Colonic mucosa (tissue), 4 donors: Measurements from ENCODE around the gene THAP6. TPM values are rescaled to one million over a fixed set of nuclear protein-coding genes. Genes with fewer than 3 reads are reported as not detected.
"Not testable (repeated sequence)": the region's sequence is repeated elsewhere in the genome, so short reads cannot be mapped to it uniquely, and the experiment has no call there.

Experiments
- DNase-seq: peaks from one replicate; pipeline ENCODE4 v3.0.0-alpha.2; 2020
- H3K27ac ChIP-seq: fragments of 200-600 bp; one replicate; pipeline ENCODE4 v1.8.0; 2021
- H3K27me3 ChIP-seq: fragments of 200-600 bp; one replicate; pipeline ENCODE4 v1.8.0; 2021
- H3K36me3 ChIP-seq: fragments of 200-600 bp; one replicate; pipeline ENCODE4 v1.8.0; 2021
- H3K4me1 ChIP-seq: fragments of 200-600 bp; one replicate; pipeline ENCODE4 v1.8.0; 2021; ENCODE audit warnings: mild to moderate bottlenecking
- H3K4me3 ChIP-seq: fragments of 200-600 bp; one replicate; pipeline ENCODE4 v1.8.0; 2021
- H3K9ac ChIP-seq, 2 donors: one replicate each; pipeline ENCODE4 v1.7.0; 2013; ENCODE audit warnings: control low read depth in 2 of 2, low read depth in 2 of 2, low read length in 2 of 2
- H3K9me3 ChIP-seq: fragments of 200-600 bp; one replicate; pipeline ENCODE4 v1.8.0; 2021
- CTCF ChIP-seq: fragments of 200-600 bp; IDR thresholded peaks from one replicate; pipeline ENCODE4 v1.8.0; 2022; ENCODE audit warnings: antibody characterized with exemption, mild to moderate bottlenecking
- intact Hi-C: fragments of 100-400 bp; cut with DNase I; formaldehyde crosslinking; loops from one replicate; pipeline ENCODE4 v1.14.1; 2022
- total RNA-seq, 2 donors: library from RNA; stranded (reverse); fragmentation: NEBNext Ultra II Directional in 1 of 2; extraction: Animal tissue kit (Norgen Biotek cat#: 25700) in 1 of 2; gene quantifications; one replicate each; pipeline ENCODE4 v1.2.1, GENCODE V29; 2021
- donor health status: healthy.
- donor health status: DM: no; HTN: no; CAD: no.
- donor health status: DM: no; HTN: no; CAD: no.

THAP6 gene
- total RNA-seq, 2 donors from 2014 or later = 11.0 to 13.2 TPM

- Histone ChIP-seq H3K9me3 (no peaks in the 10 kb centered on the region), H3K27ac (no peak overlapping the region), H3K9ac (no peak overlapping the region), H3K27me3 (no peaks in the 10 kb centered on the region), H3K36me3 (no peaks in the 10 kb centered on the region), H3K4me3 (no peak overlapping the region), H3K4me1 (no peaks in the 10 kb centered on the region)
- DNase-seq = no peak
- TF ChIP-seq CTCF = no peak
- intact Hi-C loops = no loop called here
Measured at GRCh38 chr4:75542824-75543223, 28.6 kb downstream of the THAP6 start.

GRCh38 chr4:75544220-75544619, 29.9 kb downstream of the THAP6 start:
- H3K9ac ChIP-seq, DNase-seq, H3K27me3 ChIP-seq, H3K9me3 ChIP-seq, H3K27ac ChIP-seq, H3K36me3 ChIP-seq, H3K4me1 ChIP-seq, intact Hi-C loops, H3K4me3 ChIP-seq: not testable (repeated sequence)

GRCh38 chr4:75544870-75545269, 30.6 kb downstream of the THAP6 start:
- H3K27me3 ChIP-seq = no peaks in the 10 kb centered on the region
- TF ChIP-seq CTCF = no peak
- no peaks in the 10 kb centered on the region for H3K9me3 ChIP-seq
- no peaks in the 10 kb centered on the region for H3K36me3 ChIP-seq
- no peaks in the 10 kb centered on the region for H3K4me1 ChIP-seq
- no peak overlapping the region for H3K27ac ChIP-seq
- no peak overlapping the region for H3K4me3 ChIP-seq
- intact Hi-C loops = no loop called here
- DNase-seq = no peak
- no peak overlapping the region for H3K9ac ChIP-seq

GRCh38 chr4:75545526-75545925, 31.3 kb downstream of the THAP6 start:
- no peak for DNase-seq
- H3K4me3 ChIP-seq = no peak overlapping the region
- H3K27me3 ChIP-seq = no peaks in the 10 kb centered on the region
- intact Hi-C loops = no loop called here
- no peaks in the 10 kb centered on the region for H3K4me1 ChIP-seq
- no peak overlapping the region for H3K9ac ChIP-seq
- no peak overlapping the region for H3K27ac ChIP-seq
- no peaks in the 10 kb centered on the region for H3K9me3 ChIP-seq
- no peaks in the 10 kb centered on the region for H3K36me3 ChIP-seq
- TF ChIP-seq CTCF = no peak

- H3K9ac ChIP-seq = no peak overlapping the region
Measured at GRCh38 chr4:75547647-75548387, 33.5 kb downstream of the THAP6 start.

More at GRCh38 chr4:75547647-75548387, 33.5 kb downstream of the THAP6 start:
- Histone ChIP-seq H3K9me3 (no peaks in the 10 kb centered on the region), H3K27ac (no peak overlapping the region), H3K27me3 (no peaks in the 10 kb centered on the region), H3K36me3 (no peaks in the 10 kb centered on the region), H3K4me3 (no peak overlapping the region), H3K4me1 (no peaks in the 10 kb centered on the region)
- intact Hi-C loops = no loop called here
- no peak for TF ChIP-seq CTCF
- DNase-seq = peak; percentile 20
